GM12865 (cell line): ENCODE results near the gene CCDC136.

Experiments used
- DNase-seq: peaks from one replicate; pipeline ENCODE4 v3.0.0; 2010; ENCODE audit warnings: low read depth
- H3K4me3 ChIP-seq: 2 replicates; pipeline ENCODE4 v1.5.1; 2011; ENCODE audit warnings: mild to moderate bottlenecking, low read depth, low read length, control low read depth
- TF ChIP-seq, protein P1 (sequence below): IDR thresholded peaks from 2 replicates; pipeline ENCODE4 v1.5.1; 2011; ENCODE audit warnings: low read length, control low read depth, low read depth, inconsistent platforms; ENCODE audit not compliant: insufficient read depth; ENCODE audit errors: missing control alignments

The CCDC136 gene

DNA sequence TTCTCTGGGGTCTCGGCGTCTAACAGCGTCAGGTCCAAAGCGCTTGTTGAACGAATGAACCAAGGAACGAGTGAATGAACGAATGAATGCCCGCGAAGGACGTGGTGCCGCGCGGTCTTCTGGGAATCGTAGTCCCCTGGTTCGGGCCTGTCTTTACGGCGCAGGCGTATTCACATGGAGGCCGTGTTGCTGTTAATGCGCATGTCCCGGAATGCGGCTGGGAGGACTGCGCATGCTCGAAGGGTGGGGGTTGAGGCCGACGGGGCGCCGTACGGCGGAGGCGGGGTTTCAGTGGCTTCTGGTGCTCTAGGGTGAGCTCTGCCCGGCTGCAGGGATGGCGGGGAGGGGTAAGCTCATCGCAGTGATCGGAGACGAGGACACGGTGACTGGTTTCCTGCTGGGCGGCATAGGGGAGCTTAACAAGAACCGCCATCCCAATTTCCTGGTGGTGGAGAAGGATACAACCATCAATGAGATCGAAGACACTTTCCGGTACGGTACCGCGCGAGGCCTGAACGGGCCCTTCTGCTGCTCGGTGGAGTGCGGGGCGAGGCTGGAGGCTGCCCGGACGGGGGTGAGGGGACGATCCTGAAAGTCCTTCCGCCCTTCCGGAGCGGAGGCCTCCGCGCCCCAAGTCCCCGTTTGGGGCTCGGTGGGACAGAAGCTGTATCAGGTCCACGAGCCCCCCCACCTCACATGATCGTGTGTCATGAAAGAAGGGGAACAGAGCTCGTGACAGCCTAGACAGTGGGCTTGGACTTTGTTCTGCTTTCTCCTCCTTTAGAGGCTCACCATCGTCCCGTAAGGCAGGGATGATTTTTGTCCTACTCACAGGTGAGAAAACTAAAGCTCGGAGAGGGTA lies 71.0 kb downstream of the CCDC136 start, which contains the start of gene ATP6V1F:
Gene ATP6V1F (plus strand): TSS at position 286 of the 862 bp plus-strand sequence. CDS start 49 bp downstream, at position 335.
- peak; percentile 98 for DNase-seq
- TF ChIP-seq, protein P1, sequence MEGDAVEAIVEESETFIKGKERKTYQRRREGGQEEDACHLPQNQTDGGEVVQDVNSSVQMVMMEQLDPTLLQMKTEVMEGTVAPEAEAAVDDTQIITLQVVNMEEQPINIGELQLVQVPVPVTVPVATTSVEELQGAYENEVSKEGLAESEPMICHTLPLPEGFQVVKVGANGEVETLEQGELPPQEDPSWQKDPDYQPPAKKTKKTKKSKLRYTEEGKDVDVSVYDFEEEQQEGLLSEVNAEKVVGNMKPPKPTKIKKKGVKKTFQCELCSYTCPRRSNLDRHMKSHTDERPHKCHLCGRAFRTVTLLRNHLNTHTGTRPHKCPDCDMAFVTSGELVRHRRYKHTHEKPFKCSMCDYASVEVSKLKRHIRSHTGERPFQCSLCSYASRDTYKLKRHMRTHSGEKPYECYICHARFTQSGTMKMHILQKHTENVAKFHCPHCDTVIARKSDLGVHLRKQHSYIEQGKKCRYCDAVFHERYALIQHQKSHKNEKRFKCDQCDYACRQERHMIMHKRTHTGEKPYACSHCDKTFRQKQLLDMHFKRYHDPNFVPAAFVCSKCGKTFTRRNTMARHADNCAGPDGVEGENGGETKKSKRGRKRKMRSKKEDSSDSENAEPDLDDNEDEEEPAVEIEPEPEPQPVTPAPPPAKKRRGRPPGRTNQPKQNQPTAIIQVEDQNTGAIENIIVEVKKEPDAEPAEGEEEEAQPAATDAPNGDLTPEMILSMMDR, result no peak
- H3K4me3 ChIP-seq, result peak within 1 kb of the TSS; percentile 92

DNA sequence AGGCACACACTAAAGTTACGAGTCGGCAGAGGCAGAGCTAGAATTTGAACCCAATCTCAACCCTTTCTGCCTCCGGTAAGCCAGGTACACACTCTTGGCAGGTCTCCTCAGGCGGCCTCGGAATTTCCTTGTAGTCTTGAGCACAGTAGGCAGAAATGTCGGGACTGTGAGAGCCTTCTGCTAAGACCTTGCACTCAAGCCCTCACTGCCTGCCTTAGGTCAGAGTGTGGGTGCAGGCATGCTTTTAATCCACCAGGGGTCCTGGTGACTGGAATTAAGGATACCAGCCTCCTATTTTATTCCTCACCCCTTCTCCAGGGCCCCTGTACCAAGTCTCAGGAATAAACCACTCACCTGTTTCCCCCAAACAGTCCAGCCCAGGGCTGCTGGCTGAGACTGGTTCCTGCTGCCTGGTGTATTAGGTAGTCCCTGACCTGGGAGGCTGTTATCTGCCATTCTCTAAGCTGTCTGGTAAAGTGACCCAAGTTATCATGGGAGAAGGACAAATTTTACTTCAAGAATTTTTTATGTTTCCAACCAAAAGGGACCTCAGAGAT lies 71.7 kb downstream of the CCDC136 start:
- TF ChIP-seq, protein P1, result peak; percentile 62
- DNase-seq, result peak; percentile 80
- peak overlapping the region; percentile 92 for H3K4me3 ChIP-seq

DNA sequence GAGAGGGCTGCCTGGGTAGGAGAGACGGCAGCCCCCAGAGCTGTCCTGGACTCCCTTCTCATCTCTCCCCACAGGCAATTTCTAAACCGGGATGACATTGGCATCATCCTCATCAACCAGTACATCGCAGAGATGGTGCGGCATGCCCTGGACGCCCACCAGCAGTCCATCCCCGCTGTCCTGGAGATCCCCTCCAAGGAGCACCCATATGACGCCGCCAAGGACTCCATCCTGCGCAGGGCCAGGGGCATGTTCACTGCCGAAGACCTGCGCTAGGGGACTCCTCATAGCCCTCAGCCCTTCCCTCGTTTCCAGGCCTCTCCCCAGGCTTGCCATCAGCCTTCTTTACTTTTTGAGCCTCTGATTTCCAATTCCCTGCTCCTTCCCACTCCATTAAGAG lies 73.5 kb downstream of the CCDC136 start:
- DNase-seq, result no peak
- no peak overlapping the region for H3K4me3 ChIP-seq
- TF ChIP-seq, protein P1, result no peak

DNA sequence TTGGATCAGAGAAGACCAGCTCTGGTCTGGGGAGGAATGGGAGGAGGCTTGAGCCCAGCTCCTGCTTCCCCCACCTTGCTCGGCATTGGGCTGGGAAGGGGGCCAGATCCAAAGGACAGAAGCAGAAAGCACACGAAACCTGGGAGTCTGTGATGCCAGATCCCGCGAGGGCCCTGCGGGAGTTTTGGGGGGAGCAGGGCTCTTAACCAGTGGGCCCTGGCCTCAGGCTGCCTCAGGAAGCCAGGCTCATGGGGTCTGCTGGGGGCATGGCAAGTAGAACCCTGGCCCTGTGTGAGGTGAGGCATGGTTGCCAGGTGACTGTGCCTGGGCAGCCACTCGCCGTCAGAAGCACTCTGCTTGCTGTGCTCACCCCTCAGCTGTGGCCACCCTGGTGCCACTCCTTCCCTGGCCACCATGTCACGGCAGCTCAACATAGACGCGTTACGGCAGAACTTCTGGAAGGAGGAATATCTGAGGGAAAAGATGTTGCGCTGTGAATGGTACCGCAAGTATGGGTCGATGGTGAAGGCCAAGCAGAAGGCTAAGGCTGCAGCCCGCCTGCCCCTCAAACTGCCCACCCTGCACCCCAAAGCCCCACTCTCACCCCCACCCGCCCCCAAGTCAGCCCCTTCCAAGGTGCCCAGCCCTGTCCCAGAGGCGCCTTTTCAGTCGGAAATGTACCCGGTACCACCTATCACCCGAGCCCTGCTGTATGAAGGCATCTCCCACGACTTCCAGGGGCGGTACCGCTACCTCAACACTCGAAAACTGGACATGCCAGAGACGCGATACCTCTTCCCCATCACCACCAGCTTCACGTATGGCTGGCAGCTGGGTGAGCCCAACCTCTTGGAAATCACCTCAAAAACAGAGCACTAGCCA lies 74.5 kb downstream of the CCDC136 start:
- TF ChIP-seq, protein P1, result no peak
- DNase-seq, result no peak
- H3K4me3 ChIP-seq, result no peak overlapping the region

DNA sequence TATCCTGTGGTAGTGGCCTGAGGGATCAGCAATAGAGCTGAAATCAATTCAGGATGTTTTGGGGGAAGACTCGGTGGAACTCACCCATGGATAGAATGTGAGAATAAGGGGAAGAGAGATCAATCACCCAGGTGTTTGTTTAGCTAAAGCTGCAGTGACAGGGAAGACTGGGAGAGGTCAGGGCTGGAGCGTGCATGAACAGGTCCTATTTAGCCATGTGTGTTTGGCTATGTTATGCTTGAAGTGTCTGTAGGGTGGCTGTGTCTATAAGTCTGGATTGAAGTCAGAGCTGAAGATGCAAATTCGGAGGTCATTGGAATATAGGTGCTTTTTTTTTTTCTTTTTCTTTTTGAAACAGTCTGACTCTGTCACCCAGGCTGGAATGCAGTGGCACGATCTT lies 75.5 kb downstream of the CCDC136 start:
- no peak for DNase-seq
- no peak overlapping the region for H3K4me3 ChIP-seq
- TF ChIP-seq, protein P1, result no peak

DNA sequence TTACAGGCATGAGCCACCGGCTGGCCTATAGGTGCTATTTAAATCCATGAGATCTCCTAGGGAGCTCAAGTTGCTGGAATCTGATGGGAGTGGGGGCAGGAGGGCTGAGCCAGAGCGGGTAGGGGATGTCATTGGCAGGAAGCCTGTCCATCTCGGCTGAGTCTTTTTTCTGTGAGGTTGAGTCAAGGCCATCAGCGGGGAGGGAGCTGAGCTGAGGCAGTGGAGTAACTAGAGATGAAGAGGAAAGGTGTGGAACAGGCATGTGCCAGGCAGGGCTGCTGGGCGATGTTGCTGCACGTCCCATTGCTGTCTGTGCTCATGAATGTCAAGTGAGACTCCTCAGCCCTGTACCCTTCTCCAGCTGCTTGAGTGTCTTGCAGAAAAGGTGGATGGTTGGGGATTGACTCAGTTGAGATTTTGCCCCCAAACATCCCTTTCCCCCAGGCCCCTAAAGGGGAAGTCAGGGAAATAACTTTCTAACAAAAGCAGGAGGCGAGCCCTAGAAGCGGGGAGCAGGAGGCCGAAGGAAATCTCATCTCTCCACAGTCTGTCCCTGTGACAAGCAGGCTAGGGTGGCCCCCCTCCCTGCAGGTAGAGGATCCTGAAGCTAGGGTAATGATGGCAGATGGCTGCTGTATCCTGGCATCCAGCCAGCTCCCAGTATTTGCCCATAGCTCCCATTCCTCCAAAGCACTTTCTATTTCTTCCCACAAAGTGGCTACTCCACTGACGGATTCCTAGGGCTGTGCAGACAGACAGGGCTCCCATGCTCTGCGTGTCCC lies 76.3 kb downstream of the CCDC136 start:
- no peak overlapping the region for H3K4me3 ChIP-seq
- TF ChIP-seq, protein P1, result no peak
- no peak for DNase-seq
